GM12878 (cell line): ENCODE data around the gene GABPA. TPM values are rescaled to one million over a fixed set of nuclear protein-coding genes. Genes with fewer than 3 reads are reported as not detected.

Experiments used
- BCL11A ChIP-seq: IDR thresholded peaks from 2 replicates; pipeline ENCODE4 v1.6.1; 2011; ENCODE audit warnings: low read depth, low read length
- FOXK2 ChIP-seq: fragments of 450-650 bp; IDR thresholded peaks from 2 replicates; pipeline ENCODE4 v1.6.1; 2017; ENCODE audit warnings: mild to moderate bottlenecking, moderate library complexity
- JUND ChIP-seq: IDR thresholded peaks from 2 replicates; pipeline ENCODE4 v1.6.1; 2012; ENCODE audit warnings: low read depth, mild to moderate bottlenecking, low read length, improper control_type of control experiment, moderate library complexity
- MTA3 ChIP-seq: IDR thresholded peaks from 2 replicates; pipeline ENCODE4 v1.6.1; 2012; ENCODE audit warnings: low read length, inconsistent platforms, borderline replicate concordance
- NFIC ChIP-seq: IDR thresholded peaks from 2 replicates; pipeline ENCODE4 v1.6.1; 2012; ENCODE audit warnings: low read depth, mild to moderate bottlenecking, inconsistent platforms, low read length, moderate library complexity
- NR2C2 ChIP-seq: IDR thresholded peaks from 2 replicates; pipeline ENCODE4 v1.6.1; 2011; ENCODE audit warnings: borderline replicate concordance, low read depth; ENCODE audit not compliant: control insufficient read depth, insufficient read length
- NR2F1 ChIP-seq: fragments of 450-650 bp; conservative IDR thresholded peaks from 2 replicates; pipeline ENCODE4 v1.6.1; 2017; ENCODE audit warnings: mild to moderate bottlenecking
- RCOR1 ChIP-seq: conservative IDR thresholded peaks from 2 replicates; pipeline ENCODE4 v1.6.1; 2012; ENCODE audit warnings: low read depth, low read length, improper control_type of control experiment
- STAT1 ChIP-seq: fragments of 450-650 bp; conservative IDR thresholded peaks from 2 replicates; pipeline ENCODE4 v1.6.1; 2014; ENCODE audit warnings: antibody characterized with exemption, mild to moderate bottlenecking
- SUZ12 ChIP-seq: fragments of 200-600 bp; sonication (generic); IDR thresholded peaks from one replicate; pipeline ENCODE4 v1.6.1; 2018; ENCODE audit warnings: antibody characterized with exemption, mild to moderate bottlenecking; ENCODE audit not compliant: unreplicated experiment
- TCF3 ChIP-seq: IDR thresholded peaks from 2 replicates; pipeline ENCODE4 v1.6.1; 2012; ENCODE audit warnings: low read depth, mild to moderate bottlenecking, low read length, borderline replicate concordance; ENCODE audit not compliant: insufficient read depth
- YBX1 ChIP-seq: fragments of 450-650 bp; IDR thresholded peaks from 2 replicates; pipeline ENCODE4 v1.6.1; 2016; ENCODE audit warnings: antibody characterized with exemption
- ZZZ3 ChIP-seq: IDR thresholded peaks from 2 replicates; pipeline ENCODE4 v1.6.1; 2011; ENCODE audit warnings: low read depth; ENCODE audit not compliant: control insufficient read depth, insufficient read length
- polyA plus RNA-seq, 11 experiments: library from polyadenylated mRNA; depleted of rRNA in 4 of 11; unstranded in 6 of 11; stranded (reverse) in 5 of 11; fragments of >200 nt; fragmentation: Nextera tagmentation in 4 of 11; fragmentation: Illumina TruSeq in 1 of 11; extraction: Ambion mirVana in 4 of 11; extraction: Trizol in 1 of 11; gene quantifications; 1 replicate in 1 of 11; 2 replicates in 10 of 11; pipeline versions ENCODE4 v1.2.1 to v1.2.3, GENCODE V29; 2011 to 2016; ENCODE audit warnings: inconsistent platforms in 2 of 11, missing spikeins in 2 of 11, low read depth in 1 of 11
- total RNA-seq, 4 experiments: library from RNA; depleted of rRNA in 3 of 4; stranded (reverse); fragments of >200 nt in 3 of 4; fragmentation: Illumina TruSeq in 1 of 4; extraction: Trizol in 1 of 4; gene quantifications; 2 replicates each; pipeline versions ENCODE4 v1.2.1 to v1.2.3, GENCODE V29; 2013 to 2021
- TF ChIP-seq, protein P1 (sequence below): fragments of 450-650 bp; IDR thresholded peaks from 2 replicates; pipeline ENCODE4 v1.6.1; 2017; ENCODE audit warnings: antibody characterized with exemption, mild to moderate bottlenecking, moderate library complexity
- TF ChIP-seq, protein P2 (sequence below): IDR thresholded peaks from 2 replicates; pipeline ENCODE4 v1.6.1; 2011; ENCODE audit warnings: low read depth, low read length, improper control_type of control experiment, borderline replicate concordance
- TF ChIP-seq, protein P3 (sequence below): fragments of 450-650 bp; IDR thresholded peaks from 2 replicates; pipeline ENCODE4 v1.6.1; 2018; ENCODE audit warnings: borderline replicate concordance, mild to moderate bottlenecking; ENCODE audit not compliant: partially characterized antibody
- TF ChIP-seq, protein P4 (sequence below): fragments of 450-650 bp; IDR thresholded peaks from 2 replicates; pipeline ENCODE4 v1.6.1; 2014; ENCODE audit warnings: mild to moderate bottlenecking
- TF ChIP-seq, protein P5 (sequence below): fragments of 450-650 bp; IDR thresholded peaks from 2 replicates; pipeline ENCODE4 v1.6.1; 2016; ENCODE audit warnings: mild to moderate bottlenecking
- TF ChIP-seq, protein P6 (sequence below): fragments of 150-350 bp; IDR thresholded peaks from 2 replicates; pipeline ENCODE4 v1.6.1; 2014; ENCODE audit warnings: mild to moderate bottlenecking, low read depth, low read length

The GABPA gene
- total and polyA plus RNA-seq, 10 of the 15 experiments (the other 5 are each of a cell fraction or from before 2014, with no cell fraction given): 7.6 to 25.6 (median 22.9) TPM

DNA sequence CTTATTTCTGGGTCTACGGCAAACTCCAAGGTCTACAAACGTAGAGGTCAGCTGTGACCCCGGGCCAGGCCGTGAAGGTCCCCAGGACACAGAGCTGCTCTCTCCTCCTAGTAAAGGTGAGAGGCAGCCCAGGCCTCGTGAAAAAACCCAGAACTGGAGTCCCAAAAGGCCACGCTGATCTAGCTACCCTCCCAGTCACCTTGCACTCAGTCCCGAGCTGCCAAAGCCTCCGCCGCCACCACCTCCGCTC is 193 bp upstream of the GABPA start (continued):
- TF ChIP-seq, protein P1, sequence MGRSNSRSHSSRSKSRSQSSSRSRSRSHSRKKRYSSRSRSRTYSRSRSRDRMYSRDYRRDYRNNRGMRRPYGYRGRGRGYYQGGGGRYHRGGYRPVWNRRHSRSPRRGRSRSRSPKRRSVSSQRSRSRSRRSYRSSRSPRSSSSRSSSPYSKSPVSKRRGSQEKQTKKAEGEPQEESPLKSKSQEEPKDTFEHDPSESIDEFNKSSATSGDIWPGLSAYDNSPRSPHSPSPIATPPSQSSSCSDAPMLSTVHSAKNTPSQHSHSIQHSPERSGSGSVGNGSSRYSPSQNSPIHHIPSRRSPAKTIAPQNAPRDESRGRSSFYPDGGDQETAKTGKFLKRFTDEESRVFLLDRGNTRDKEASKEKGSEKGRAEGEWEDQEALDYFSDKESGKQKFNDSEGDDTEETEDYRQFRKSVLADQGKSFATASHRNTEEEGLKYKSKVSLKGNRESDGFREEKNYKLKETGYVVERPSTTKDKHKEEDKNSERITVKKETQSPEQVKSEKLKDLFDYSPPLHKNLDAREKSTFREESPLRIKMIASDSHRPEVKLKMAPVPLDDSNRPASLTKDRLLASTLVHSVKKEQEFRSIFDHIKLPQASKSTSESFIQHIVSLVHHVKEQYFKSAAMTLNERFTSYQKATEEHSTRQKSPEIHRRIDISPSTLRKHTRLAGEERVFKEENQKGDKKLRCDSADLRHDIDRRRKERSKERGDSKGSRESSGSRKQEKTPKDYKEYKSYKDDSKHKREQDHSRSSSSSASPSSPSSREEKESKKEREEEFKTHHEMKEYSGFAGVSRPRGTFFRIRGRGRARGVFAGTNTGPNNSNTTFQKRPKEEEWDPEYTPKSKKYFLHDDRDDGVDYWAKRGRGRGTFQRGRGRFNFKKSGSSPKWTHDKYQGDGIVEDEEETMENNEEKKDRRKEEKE: no peak
- TF ChIP-seq BCL11A: no peak
- no peak for TF ChIP-seq NR2C2
- no peak for TF ChIP-seq YBX1
- TF ChIP-seq NFIC: no peak
- TF ChIP-seq MTA3: peak; percentile 37; the same call in 1 of the 2 replicates
- TF ChIP-seq, protein P2, sequence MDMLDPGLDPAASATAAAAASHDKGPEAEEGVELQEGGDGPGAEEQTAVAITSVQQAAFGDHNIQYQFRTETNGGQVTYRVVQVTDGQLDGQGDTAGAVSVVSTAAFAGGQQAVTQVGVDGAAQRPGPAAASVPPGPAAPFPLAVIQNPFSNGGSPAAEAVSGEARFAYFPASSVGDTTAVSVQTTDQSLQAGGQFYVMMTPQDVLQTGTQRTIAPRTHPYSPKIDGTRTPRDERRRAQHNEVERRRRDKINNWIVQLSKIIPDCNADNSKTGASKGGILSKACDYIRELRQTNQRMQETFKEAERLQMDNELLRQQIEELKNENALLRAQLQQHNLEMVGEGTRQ: no peak
- no peak for TF ChIP-seq SUZ12
- TF ChIP-seq, protein P3, sequence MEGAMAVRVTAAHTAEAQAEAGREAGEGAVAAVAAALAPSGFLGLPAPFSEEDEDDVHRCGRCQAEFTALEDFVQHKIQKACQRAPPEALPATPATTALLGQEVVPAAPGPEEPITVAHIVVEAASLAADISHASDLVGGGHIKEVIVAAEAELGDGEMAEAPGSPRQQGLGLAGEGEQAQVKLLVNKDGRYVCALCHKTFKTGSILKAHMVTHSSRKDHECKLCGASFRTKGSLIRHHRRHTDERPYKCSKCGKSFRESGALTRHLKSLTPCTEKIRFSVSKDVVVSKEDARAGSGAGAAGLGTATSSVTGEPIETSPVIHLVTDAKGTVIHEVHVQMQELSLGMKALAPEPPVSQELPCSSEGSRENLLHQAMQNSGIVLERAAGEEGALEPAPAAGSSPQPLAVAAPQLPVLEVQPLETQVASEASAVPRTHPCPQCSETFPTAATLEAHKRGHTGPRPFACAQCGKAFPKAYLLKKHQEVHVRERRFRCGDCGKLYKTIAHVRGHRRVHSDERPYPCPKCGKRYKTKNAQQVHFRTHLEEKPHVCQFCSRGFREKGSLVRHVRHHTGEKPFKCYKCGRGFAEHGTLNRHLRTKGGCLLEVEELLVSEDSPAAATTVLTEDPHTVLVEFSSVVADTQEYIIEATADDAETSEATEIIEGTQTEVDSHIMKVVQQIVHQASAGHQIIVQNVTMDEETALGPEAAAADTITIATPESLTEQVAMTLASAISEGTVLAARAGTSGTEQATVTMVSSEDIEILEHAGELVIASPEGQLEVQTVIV: no peak
- TF ChIP-seq, protein P4, sequence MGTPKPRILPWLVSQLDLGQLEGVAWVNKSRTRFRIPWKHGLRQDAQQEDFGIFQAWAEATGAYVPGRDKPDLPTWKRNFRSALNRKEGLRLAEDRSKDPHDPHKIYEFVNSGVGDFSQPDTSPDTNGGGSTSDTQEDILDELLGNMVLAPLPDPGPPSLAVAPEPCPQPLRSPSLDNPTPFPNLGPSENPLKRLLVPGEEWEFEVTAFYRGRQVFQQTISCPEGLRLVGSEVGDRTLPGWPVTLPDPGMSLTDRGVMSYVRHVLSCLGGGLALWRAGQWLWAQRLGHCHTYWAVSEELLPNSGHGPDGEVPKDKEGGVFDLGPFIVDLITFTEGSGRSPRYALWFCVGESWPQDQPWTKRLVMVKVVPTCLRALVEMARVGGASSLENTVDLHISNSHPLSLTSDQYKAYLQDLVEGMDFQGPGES: 0 out of 2 replicates have a peak, but pooled peaks have one; percentile 19
- no peak for TF ChIP-seq JUND
- no peak for TF ChIP-seq FOXK2
- no peak for TF ChIP-seq RCOR1
- no peak for TF ChIP-seq ZZZ3
- no peak for TF ChIP-seq STAT1
- TF ChIP-seq, protein P5, sequence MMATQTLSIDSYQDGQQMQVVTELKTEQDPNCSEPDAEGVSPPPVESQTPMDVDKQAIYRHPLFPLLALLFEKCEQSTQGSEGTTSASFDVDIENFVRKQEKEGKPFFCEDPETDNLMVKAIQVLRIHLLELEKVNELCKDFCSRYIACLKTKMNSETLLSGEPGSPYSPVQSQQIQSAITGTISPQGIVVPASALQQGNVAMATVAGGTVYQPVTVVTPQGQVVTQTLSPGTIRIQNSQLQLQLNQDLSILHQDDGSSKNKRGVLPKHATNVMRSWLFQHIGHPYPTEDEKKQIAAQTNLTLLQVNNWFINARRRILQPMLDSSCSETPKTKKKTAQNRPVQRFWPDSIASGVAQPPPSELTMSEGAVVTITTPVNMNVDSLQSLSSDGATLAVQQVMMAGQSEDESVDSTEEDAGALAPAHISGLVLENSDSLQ: no peak
- TF ChIP-seq, protein P6, sequence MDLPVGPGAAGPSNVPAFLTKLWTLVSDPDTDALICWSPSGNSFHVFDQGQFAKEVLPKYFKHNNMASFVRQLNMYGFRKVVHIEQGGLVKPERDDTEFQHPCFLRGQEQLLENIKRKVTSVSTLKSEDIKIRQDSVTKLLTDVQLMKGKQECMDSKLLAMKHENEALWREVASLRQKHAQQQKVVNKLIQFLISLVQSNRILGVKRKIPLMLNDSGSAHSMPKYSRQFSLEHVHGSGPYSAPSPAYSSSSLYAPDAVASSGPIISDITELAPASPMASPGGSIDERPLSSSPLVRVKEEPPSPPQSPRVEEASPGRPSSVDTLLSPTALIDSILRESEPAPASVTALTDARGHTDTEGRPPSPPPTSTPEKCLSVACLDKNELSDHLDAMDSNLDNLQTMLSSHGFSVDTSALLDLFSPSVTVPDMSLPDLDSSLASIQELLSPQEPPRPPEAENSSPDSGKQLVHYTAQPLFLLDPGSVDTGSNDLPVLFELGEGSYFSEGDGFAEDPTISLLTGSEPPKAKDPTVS: no peak
- peak; percentile 33; the same call in 1 of the 2 replicates for TF ChIP-seq NR2F1
- TF ChIP-seq TCF3: no peak
